GM10266 (cell line): ENCODE results near the gene PLEKHA3.

ENCODE experiments used
- DNase-seq: peaks from one replicate; pipeline ENCODE4 v3.0.0; 2012; ENCODE audit errors: extremely low spot score
- CTCF ChIP-seq: IDR thresholded peaks from 2 replicates; pipeline ENCODE4 v1.5.1; 2012; ENCODE audit warnings: mild to moderate bottlenecking, low read depth; ENCODE audit not compliant: control insufficient read depth, insufficient read depth; ENCODE audit errors: missing control alignments

Gene PLEKHA3

GRCh38 chr2:178499640-178500039 lies 19.4 kb downstream of the PLEKHA3 start:
- DNase-seq: no peak

GRCh38 chr2:178502751-178503150 lies 22.5 kb downstream of the PLEKHA3 start:
- TF ChIP-seq CTCF: no peak
- no peak for DNase-seq

More at GRCh38 chr2:178499640-178500039, 19.4 kb downstream of the PLEKHA3 start:
- no peak for TF ChIP-seq CTCF

GRCh38 chr2:178506101-178506500 lies 25.8 kb downstream of the PLEKHA3 start:
- no peak for TF ChIP-seq CTCF
- DNase-seq: no peak

GRCh38 chr2:178506524-178506923 lies 26.3 kb downstream of the PLEKHA3 start:
- TF ChIP-seq CTCF: no peak
- no peak for DNase-seq

GRCh38 chr2:178506949-178507348 lies 26.7 kb downstream of the PLEKHA3 start:
- DNase-seq: no peak
- TF ChIP-seq CTCF: no peak

- DNase-seq: no peak
- TF ChIP-seq CTCF: no peak
These were observed 28.4 kb downstream of the PLEKHA3 start for GRCh38 chr2:178508646-178509045.

GRCh38 chr2:178510384-178510783 lies 30.1 kb downstream of the PLEKHA3 start:
- no peak for TF ChIP-seq CTCF
- DNase-seq: no peak
